IMR-90 (cell line): ENCODE results near the gene SEPTIN5. TPM values are rescaled to one million over a fixed set of nuclear protein-coding genes. Genes with fewer than 3 reads are reported as not detected.
A peak's percentile ranks its signal among the peaks of the same experiment; 100 is the strongest.

ENCODE experiments used
- ATAC-seq: fragments of 200-7000 bp; cut with Tn5 transposase; 2 replicates; pipeline ENCODE4 v1.9.1; 2020; ENCODE audit warnings: low read depth, mild to moderate bottlenecking, moderate library complexity
- BruUV-seq: library from RNA; stranded (reverse); fragments of 400-500 nt; replicated peaks from 2 replicates; lab custom pipeline; 2021; lab: Mats Ljungman, UMichigan
- CTCF ChIA-PET: fragments of 300-600 bp; formaldehyde crosslinking; extraction: SDS; loops from one replicate; lab custom pipeline; 2021; ENCODE audit warnings: antibody characterized with exemption; lab: Yijun Ruan, JAX
- POLR2A ChIA-PET: fragments of 300-600 bp; sonication (Branson Sonifier 250); formaldehyde crosslinking; loops from one replicate; lab custom pipeline; 2022; ENCODE audit warnings: antibody characterized with exemption; ENCODE audit not compliant: unreplicated experiment; lab: Charles Lee
- DNase-seq: peaks from one replicate; pipeline ENCODE4 v3.0.0; 2013
- H2AFZ ChIP-seq: replicated peaks from 2 replicates; pipeline ENCODE3; 2013; ENCODE audit warnings: low read length, mild to moderate bottlenecking; ENCODE audit not compliant: poor library complexity
- H2AK5ac ChIP-seq: 2 replicates; pipeline ENCODE4 v1.6.1; 2013; ENCODE audit warnings: low read depth, low read length, inconsistent platforms
- H2AK9ac ChIP-seq: replicated peaks from 2 replicates; pipeline ENCODE3; 2013; ENCODE audit warnings: mild to moderate bottlenecking, low read depth, low read length, moderate library complexity; ENCODE audit not compliant: poor library complexity
- H2BK120ac ChIP-seq: 2 replicates; pipeline ENCODE4 v1.6.1; 2013; ENCODE audit warnings: low read depth, low read length, inconsistent platforms
- H2BK15ac ChIP-seq: 3 replicates; pipeline ENCODE4 v1.6.1; 2013; ENCODE audit warnings: low read depth, low read length, inconsistent platforms
- H2BK20ac ChIP-seq: 2 replicates; pipeline ENCODE4 v1.6.1; 2013; ENCODE audit warnings: low read depth, mild to moderate bottlenecking, inconsistent platforms, low read length, moderate library complexity
- H2BK5ac ChIP-seq: 2 replicates; pipeline ENCODE4 v1.6.1; 2013; ENCODE audit warnings: mild to moderate bottlenecking, low read depth, low read length, inconsistent platforms; ENCODE audit not compliant: poor library complexity, severe bottlenecking
- H3K14ac ChIP-seq: replicated peaks from 2 replicates; pipeline ENCODE4 v1.6.1; 2013; ENCODE audit warnings: low read depth, low read length, inconsistent platforms
- H3K18ac ChIP-seq: 2 replicates; pipeline ENCODE4 v1.6.1; 2013; ENCODE audit warnings: low read depth, low read length, control low read depth
- H3K23ac ChIP-seq: 2 replicates; pipeline ENCODE4 v1.6.1; 2013; ENCODE audit warnings: low read depth, low read length, inconsistent platforms
- H3K27ac ChIP-seq: 2 replicates; pipeline ENCODE4 v1.5.1; 2013; ENCODE audit warnings: mild to moderate bottlenecking, control low read depth, low read length; ENCODE audit not compliant: insufficient read depth
- H3K27me3 ChIP-seq: 2 replicates; pipeline ENCODE4 v1.6.1; 2013; ENCODE audit warnings: low read length; ENCODE audit not compliant: control insufficient read depth, insufficient read depth
- H3K36me3 ChIP-seq: 2 replicates; pipeline ENCODE4 v1.6.1; 2013; ENCODE audit warnings: low read length, mixed read lengths; ENCODE audit not compliant: control insufficient read depth, insufficient read depth
- H3K4ac ChIP-seq: 2 replicates; pipeline ENCODE4 v1.6.1; 2013; ENCODE audit warnings: low read depth, low read length, inconsistent platforms
- H3K4me1 ChIP-seq: 2 replicates; pipeline ENCODE4 v1.6.1; 2013; ENCODE audit warnings: low read length, mixed read lengths; ENCODE audit not compliant: control insufficient read depth, insufficient read depth
- H3K4me2 ChIP-seq: 2 replicates; pipeline ENCODE4 v1.6.1; 2013; ENCODE audit warnings: low read depth, mild to moderate bottlenecking, control low read depth, low read length, moderate library complexity
- H3K4me3 ChIP-seq: 2 replicates; pipeline ENCODE4 v1.5.1; 2013; ENCODE audit warnings: low read depth, mild to moderate bottlenecking, control low read depth, low read length, moderate library complexity; ENCODE audit not compliant: insufficient read depth
- H3K56ac ChIP-seq: 2 replicates; pipeline ENCODE4 v1.6.1; 2013; ENCODE audit warnings: low read length, inconsistent platforms; ENCODE audit not compliant: insufficient read depth; ENCODE audit errors: extremely low read depth
- H3K79me1 ChIP-seq, 2 experiments: 2 replicates each; pipeline ENCODE4 v1.6.1; 2013; ENCODE audit warnings: low read length in 2 of 2, inconsistent platforms in 1 of 2, low read depth in 1 of 2
- H3K9ac ChIP-seq: 2 replicates; pipeline ENCODE4 v1.6.1; 2013; ENCODE audit warnings: low read depth, low read length, control low read depth
- H3K9me1 ChIP-seq: 2 replicates; pipeline ENCODE4 v1.6.1; 2013; ENCODE audit warnings: low read length, inconsistent platforms; ENCODE audit not compliant: insufficient read depth
- H3K9me3 ChIP-seq: 2 replicates; pipeline ENCODE4 v1.6.1; 2013; ENCODE audit warnings: low read length; ENCODE audit not compliant: control insufficient read depth, insufficient read depth
- H4K20me1 ChIP-seq: 2 replicates; pipeline ENCODE4 v1.6.1; 2013; ENCODE audit warnings: low read length, inconsistent platforms; ENCODE audit not compliant: insufficient read depth
- H4K5ac ChIP-seq: 2 replicates; pipeline ENCODE4 v1.6.1; 2013; ENCODE audit warnings: mild to moderate bottlenecking, low read depth, low read length, control low read depth
- H4K8ac ChIP-seq, 2 experiments: 2 replicates each; pipeline ENCODE4 v1.6.1; 2013; ENCODE audit warnings: low read depth in 2 of 2, low read length in 2 of 2, control low read depth in 1 of 2, inconsistent platforms in 1 of 2
- H4K91ac ChIP-seq: 2 replicates; pipeline ENCODE4 v1.6.1; 2013; ENCODE audit warnings: low read depth, low read length, inconsistent platforms; ENCODE audit not compliant: insufficient read depth
- BHLHE40 ChIP-seq: fragments of 150-350 bp; IDR thresholded peaks from 2 replicates; pipeline ENCODE4 v1.6.1; 2016; ENCODE audit warnings: mild to moderate bottlenecking, low read depth, low read length
- FOS ChIP-seq: fragments of 150-350 bp; IDR thresholded peaks from 2 replicates; pipeline ENCODE4 v1.6.1; 2016; ENCODE audit warnings: low read depth, low read length
- MAZ ChIP-seq: IDR thresholded peaks from 2 replicates; pipeline ENCODE4 v1.6.1; 2012; ENCODE audit warnings: low read depth, mild to moderate bottlenecking, low read length, improper control_type of control experiment, moderate library complexity, borderline replicate concordance
- MXI1 ChIP-seq: IDR thresholded peaks from 2 replicates; pipeline ENCODE4 v1.6.1; 2012; ENCODE audit warnings: low read depth, mild to moderate bottlenecking, low read length, moderate library complexity, borderline replicate concordance
- RCOR1 ChIP-seq: IDR thresholded peaks from 2 replicates; pipeline ENCODE4 v1.6.1; 2012; ENCODE audit warnings: mild to moderate bottlenecking, low read length, improper control_type of control experiment; ENCODE audit not compliant: insufficient replicate concordance
- USF2 ChIP-seq: fragments of 150-350 bp; IDR thresholded peaks from 2 replicates; pipeline ENCODE4 v1.6.1; 2017; ENCODE audit warnings: mild to moderate bottlenecking, antibody characterized with exemption, low read length, low read depth
- WGBS, 2 experiments: methylation state at CpG; one replicate each; pipeline versions ENCODE4 v1.1.5 to v1.1.7; 2013; ENCODE audit warnings: missing lambda C conversion rate in 2 of 2; ENCODE audit not compliant: insufficient read length in 1 of 2; ENCODE audit errors: extremely low coverage in 2 of 2; 5-methylcytosine and 5-hydroxymethylcytosine counted together
- dilution Hi-C: fragments of 300-500 bp; cut with HindIII; formaldehyde crosslinking; loops from one replicate; pipeline ENCODE4 v1.14.3; 2018; ENCODE audit warnings: low sequenced_read_pairs; ENCODE audit not compliant: unreplicated experiment
- in situ Hi-C: fragments of 300-500 bp; cut with MboI; formaldehyde crosslinking; loops from 3 replicates; pipeline ENCODE4 v1.14.3; 2019; ENCODE audit warnings: low sequenced_read_pairs, inconsistent platforms, mixed read lengths
- intact Hi-C: fragments of 100-400 bp; cut with micrococcal nuclease; formaldehyde crosslinking; loops from 2 replicates; pipeline ENCODE4 v1.10.0; 2022
- polyA plus RNA-seq, 3 experiments: library from polyadenylated mRNA; depleted of rRNA; stranded (reverse); fragments of >200 nt; gene quantifications; 2 replicates each; pipeline ENCODE4 v1.2.3, GENCODE V29; 2012; ENCODE audit warnings: low replicate concordance in 1 of 3
- total RNA-seq: library from RNA; depleted of rRNA; stranded (reverse); fragments of >200 nt; gene quantifications from 2 replicates; pipeline ENCODE4 v1.2.3, GENCODE V29; 2012
- TF ChIP-seq, protein P1 (sequence below): fragments of 150-350 bp; IDR thresholded peaks from 2 replicates; pipeline ENCODE4 v1.6.1; 2016; ENCODE audit warnings: low read depth, mild to moderate bottlenecking, low read length, moderate library complexity, borderline replicate concordance

The SEPTIN5 gene
- total and polyA plus RNA-seq, 2 of the 4 experiments (the other 2 are of a cell fraction): 16.8 to 20.7 TPM

DNA sequence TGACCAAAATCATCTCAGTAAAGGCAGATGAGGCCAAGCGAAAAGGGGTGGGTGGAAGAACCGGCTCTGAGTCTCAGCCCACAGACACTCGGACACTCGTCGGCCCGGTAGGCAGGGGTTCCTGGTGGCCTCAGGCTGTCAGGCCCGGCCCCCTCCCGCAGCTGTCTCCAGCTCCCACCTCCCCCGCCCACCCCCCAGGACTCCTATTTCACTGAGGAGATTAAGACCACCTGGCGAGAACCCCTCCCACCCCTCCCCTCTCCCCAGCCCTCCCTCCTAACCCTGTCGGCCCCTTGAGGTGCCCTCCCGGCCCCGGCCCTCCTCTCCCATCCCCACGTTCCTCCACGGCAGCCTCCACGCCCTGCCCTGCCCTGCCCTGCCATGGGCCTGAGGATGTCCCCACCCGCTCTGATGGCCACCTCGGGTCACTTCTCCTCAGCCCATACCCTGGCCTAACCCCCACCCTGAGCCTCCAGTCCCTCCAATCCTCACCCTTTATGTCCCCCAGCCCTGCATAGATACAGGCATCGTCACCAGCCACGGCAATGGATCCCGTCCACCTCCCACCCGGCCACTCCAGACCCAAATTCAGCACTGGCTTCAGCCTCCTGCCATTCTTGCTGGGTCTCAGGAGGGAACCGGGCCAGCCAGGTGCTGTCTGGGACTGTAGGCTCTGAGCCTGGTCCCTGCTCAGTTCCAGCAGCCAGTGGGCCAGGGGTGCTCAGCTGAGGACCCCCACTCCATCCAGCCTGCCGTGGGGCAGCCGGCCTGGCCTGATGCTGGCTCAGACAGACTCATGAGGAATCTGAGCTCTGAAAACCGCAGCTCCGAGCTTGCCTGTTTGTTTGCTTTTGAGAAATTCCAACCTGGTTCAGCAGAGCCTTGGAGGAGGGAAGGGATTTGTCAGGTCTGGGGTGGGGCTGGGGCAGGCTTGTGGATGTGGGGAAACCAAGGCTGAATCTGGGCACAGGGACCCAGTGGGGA lies 36.5 kb downstream of the SEPTIN5 start:
- no TSS peak for BruUV-seq
- Histone ChIP-seq H3K4me2 (0 out of 2 replicates have a peak overlapping the region, but pooled peaks have one; percentile 34), H3K27ac (no peak overlapping the region), H3K56ac (no peak overlapping the region), H3K9ac (no peak overlapping the region), H2AK9ac (peak overlapping the region; percentile 91), H3K27me3 (peaks cover 48% of the 10 kb centered on the region), H4K91ac (peak overlapping the region; percentile 80), H3K18ac (0 out of 2 replicates have a peak overlapping the region, but pooled peaks have one; percentile 12), H2BK20ac (peak overlapping the region; percentile 86; the same call in 1 of the 2 replicates), H2BK5ac (peak overlapping the region; percentile 51), H3K4ac (peak overlapping the region; percentile 75), H3K36me3 (no peaks in the 10 kb centered on the region), H3K9me1 (peaks cover 5% of the 10 kb centered on the region), H2AK5ac (peak overlapping the region; percentile 74), H3K79me1 (no peaks in the 10 kb centered on the region), H3K23ac (no peak overlapping the region), H4K5ac (0 out of 2 replicates have a peak overlapping the region, but pooled peaks have one; percentile 15), H3K4me3 (no peak overlapping the region), H4K8ac (peak overlapping the region in 1 of 2 experiments; percentile 49; a peak in 1 of 4 replicates), H3K14ac (peak overlapping the region; percentile 37), H4K20me1 (0 out of 2 replicates have a peak, but pooled peaks cover under 1% of the 10 kb centered on the region), H2BK15ac (no peak overlapping the region; the same call in 2 of the 3 replicates), H3K4me1 (peaks cover 9% of the 10 kb centered on the region), H3K9me3 (no peaks in the 10 kb centered on the region), H2BK120ac (peak overlapping the region; percentile 86), H2AFZ (peak overlapping the region; percentile 84)
- dilution Hi-C loops: no loop called here
- DNase-seq (peak; percentile 76), ATAC-seq (peak; percentile 93)
- 43% methylated on average over 13 of the region's 27 CpGs; no CpG with 5 or more reads in 1 of the 2 experiments for WGBS, 2 experiments
- ChIA-PET CTCF (interaction anchor here (1.0 kb wide), 1 partner anchor 159 kb away, joined by 4 read pairs; no protein-coding TSS in a partner anchor), POLR2A (no interaction called here)
- in situ Hi-C loops: no loop called here
- TF ChIP-seq RCOR1: no peak
- no peak for TF ChIP-seq BHLHE40
- no peak for TF ChIP-seq USF2
- TF ChIP-seq, protein P1, sequence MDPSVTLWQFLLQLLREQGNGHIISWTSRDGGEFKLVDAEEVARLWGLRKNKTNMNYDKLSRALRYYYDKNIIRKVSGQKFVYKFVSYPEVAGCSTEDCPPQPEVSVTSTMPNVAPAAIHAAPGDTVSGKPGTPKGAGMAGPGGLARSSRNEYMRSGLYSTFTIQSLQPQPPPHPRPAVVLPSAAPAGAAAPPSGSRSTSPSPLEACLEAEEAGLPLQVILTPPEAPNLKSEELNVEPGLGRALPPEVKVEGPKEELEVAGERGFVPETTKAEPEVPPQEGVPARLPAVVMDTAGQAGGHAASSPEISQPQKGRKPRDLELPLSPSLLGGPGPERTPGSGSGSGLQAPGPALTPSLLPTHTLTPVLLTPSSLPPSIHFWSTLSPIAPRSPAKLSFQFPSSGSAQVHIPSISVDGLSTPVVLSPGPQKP: no peak
- peak; percentile 10; the same call in 1 of the 2 replicates for TF ChIP-seq MAZ
- no peak for TF ChIP-seq MXI1
- no peak for TF ChIP-seq FOS
- intact Hi-C loops: no loop called here
